ENCODE results near the gene USP47. TPM values are rescaled to one million over a fixed set of nuclear protein-coding genes. Genes with fewer than 3 reads are reported as not detected.
A peak's percentile ranks its signal among the peaks of the same experiment; 100 is the strongest.

Gene USP47
- total RNA-seq, 1 donor from 2014 or later = 71.7 TPM

GRCh38 chr11:11847082-11847481 lies 5.3 kb downstream of the USP47 start:
- H3K4me1 ChIP-seq = peaks cover 30% of the 10 kb centered on the region
- no peak overlapping the region for H3K27ac ChIP-seq
- no peaks in the 10 kb centered on the region for H3K36me3 ChIP-seq
- no peaks in the 10 kb centered on the region for H3K9me3 ChIP-seq (ENCODE audit: low read depth)
- H2AFZ ChIP-seq (replicated peaks) = no peak overlapping the region
- Mint-ChIP-seq H3K4me3 (no peak overlapping the region), H3K4me1 (peaks cover 8% of the 10 kb centered on the region), H3K9me3 (peaks cover 23% of the 10 kb centered on the region), H3K36me3 (peaks cover 37% of the 10 kb centered on the region), H3K27me3 (ENCODE audit: insufficient read depth, low read depth) (no peaks in the 10 kb centered on the region), H3K27ac (no peak overlapping the region)
- H3K9ac ChIP-seq = no peak overlapping the region
- no peak overlapping the region for H3K4me3 ChIP-seq
- peaks cover 11% of the 10 kb centered on the region for H3F3A ChIP-seq (ENCODE audit: low read depth)
- no peaks in the 10 kb centered on the region for H3K27me3 ChIP-seq
- DNase-seq (ENCODE audit: low spot score) = no peak
- no peak overlapping the region for H3K4me2 ChIP-seq
- no peak for TF ChIP-seq CTCF (IDR thresholded peaks at IDR 0.05)
- no peak for TF ChIP-seq EZH2 (IDR thresholded peaks at IDR 0.05)
- TF ChIP-seq EZH2phosphoT487 (IDR thresholded peaks at IDR 0.05) = no peak
- H3K79me2 ChIP-seq (ENCODE audit: low read depth) = peaks cover 100% of the 10 kb centered on the region
- peaks cover 45% of the 10 kb centered on the region for H4K20me1 ChIP-seq (ENCODE audit: low read depth)

- peak; percentile 79 for DNase-seq (ENCODE audit: low spot score)
- Mint-ChIP-seq H3K4me1 (peaks cover 8% of the 10 kb centered on the region), H3K27ac (no peak overlapping the region), H3K27me3 (ENCODE audit: insufficient read depth, low read depth) (no peaks in the 10 kb centered on the region), H3K9me3 (peaks cover 35% of the 10 kb centered on the region), H3K4me3 (no peak overlapping the region), H3K36me3 (peaks cover 50% of the 10 kb centered on the region)
- no peak overlapping the region for H3K27ac ChIP-seq
- no peak overlapping the region for H3K9ac ChIP-seq
- H3K27me3 ChIP-seq = no peaks in the 10 kb centered on the region
- H2AFZ ChIP-seq (replicated peaks) = no peak overlapping the region
- H4K20me1 ChIP-seq (ENCODE audit: low read depth) = peaks cover 28% of the 10 kb centered on the region
- H3K4me1 ChIP-seq = peaks cover 17% of the 10 kb centered on the region
- H3F3A ChIP-seq (ENCODE audit: low read depth) = no peaks in the 10 kb centered on the region
- H3K4me2 ChIP-seq = no peak overlapping the region
- H3K4me3 ChIP-seq = no peak overlapping the region
- H3K36me3 ChIP-seq = no peaks in the 10 kb centered on the region
- TF ChIP-seq EZH2phosphoT487 (IDR thresholded peaks at IDR 0.05) (no peak), CTCF (IDR thresholded peaks at IDR 0.05) (peak; percentile 73)
- no peaks in the 10 kb centered on the region for H3K9me3 ChIP-seq (ENCODE audit: low read depth)
- H3K79me2 ChIP-seq (ENCODE audit: low read depth) = peaks cover 100% of the 10 kb centered on the region
These were observed 7.3 kb downstream of the USP47 start for GRCh38 chr11:11848891-11849746.

- no peaks in the 10 kb centered on the region for H3K27me3 ChIP-seq
- H2AFZ ChIP-seq (replicated peaks) = no peak overlapping the region
- H3K4me1 ChIP-seq = peaks cover 5% of the 10 kb centered on the region
- no peak overlapping the region for H3K27ac ChIP-seq
- H3K9me3 ChIP-seq (ENCODE audit: low read depth) = no peaks in the 10 kb centered on the region
- DNase-seq (ENCODE audit: low spot score) = no peak
- H3K9ac ChIP-seq = no peak overlapping the region
- Mint-ChIP-seq H3K36me3 (peaks cover 52% of the 10 kb centered on the region), H3K9me3 (peaks cover 35% of the 10 kb centered on the region), H3K4me1 (peaks cover 2% of the 10 kb centered on the region), H3K4me3 (no peak overlapping the region), H3K27me3 (ENCODE audit: insufficient read depth, low read depth) (no peaks in the 10 kb centered on the region), H3K27ac (no peak overlapping the region)
- H3K4me2 ChIP-seq = no peak overlapping the region
- no peaks in the 10 kb centered on the region for H3K36me3 ChIP-seq
- H3K79me2 ChIP-seq (ENCODE audit: low read depth) = peaks cover 100% of the 10 kb centered on the region
- TF ChIP-seq EZH2phosphoT487 (IDR thresholded peaks at IDR 0.05) (no peak), EZH2 (IDR thresholded peaks at IDR 0.05) (no peak), CTCF (IDR thresholded peaks at IDR 0.05) (no peak)
- H3F3A ChIP-seq (ENCODE audit: low read depth) = no peaks in the 10 kb centered on the region
- H4K20me1 ChIP-seq (ENCODE audit: low read depth) = peaks cover 13% of the 10 kb centered on the region
- no peak overlapping the region for H3K4me3 ChIP-seq
These were observed 8.9 kb downstream of the USP47 start for GRCh38 chr11:11850668-11851067.

All from neural progenitor cell (in vitro differentiated cells).